ENCODE measurements around the gene SLC30A1.
A peak's percentile ranks its signal among the peaks of the same experiment; 100 is the strongest.
"Not testable (repeated sequence)": the region's sequence is repeated elsewhere in the genome, so short reads cannot be mapped to it uniquely, and the experiment has no call there.

The SLC30A1 gene

GRCh38 chr1:211541720-211542477 is 37.1 kb downstream of the SLC30A1 start:
- no peak for DNase-seq (ENCODE audit: low spot score)

GRCh38 chr1:211541278-211541677 is 37.7 kb downstream of the SLC30A1 start:
- peaks cover 0 to 16% (median 0%) of the 10 kb centered on the region in 3 experiments for H3K27me3 ChIP-seq (ENCODE audit: control insufficient read depth in 3 of 3, insufficient read depth in 3 of 3, low read depth in 1 of 3, low read length in 3 of 3)
- peaks cover 4 to 13% of the 10 kb centered on the region in 2 donors for H3K4me1 ChIP-seq (ENCODE audit: control insufficient read depth in 2 of 2, insufficient read depth in 1 of 2, low read depth in 1 of 2, low read length in 2 of 2)
- WGBS, 2 donors (ENCODE audit: extremely low coverage in 2 of 2, insufficient read length in 2 of 2, insufficient replicate concordance in 1 of 2), result no CpG with 5 or more reads among the region's 2 CpGs
- no peak overlapping the region for H2BK12ac ChIP-seq (ENCODE audit: low read length)
- H2BK120ac ChIP-seq (ENCODE audit: low read depth, low read length), result no peak overlapping the region
- no peak overlapping the region for H3K9ac ChIP-seq (ENCODE audit: low read depth, low read length, poor library complexity)
- H3K27ac ChIP-seq (replicated peaks; ENCODE audit: low read length), result no peak overlapping the region
- H3K18ac ChIP-seq (ENCODE audit: low read length), result no peak overlapping the region
- H3K23ac ChIP-seq (ENCODE audit: low read depth, low read length, poor library complexity), result no peak overlapping the region
- H4K8ac ChIP-seq (ENCODE audit: low read depth, low read length), result no peak overlapping the region
- no peak overlapping the region for H3K4ac ChIP-seq (ENCODE audit: low read length)
- no peak overlapping the region for H2AK5ac ChIP-seq (ENCODE audit: low read depth, low read length)
- no peak overlapping the region for H3K14ac ChIP-seq (ENCODE audit: low read length)
- no peak overlapping the region for H3K4me2 ChIP-seq (ENCODE audit: insufficient read depth, low read length, poor library complexity, severe bottlenecking)
- no peak overlapping the region for H2AFZ ChIP-seq (ENCODE audit: low read length)
- DNase-seq (ENCODE audit: low spot score), result no peak
- H4K91ac ChIP-seq (ENCODE audit: low read depth, low read length, poor library complexity), result no peak overlapping the region
- no peak overlapping the region for H2BK5ac ChIP-seq (ENCODE audit: low read length)
- no peak overlapping the region for H3K4me3 ChIP-seq (ENCODE audit: low read length in 2 of 2)
- H3K79me1 ChIP-seq (ENCODE audit: low read depth, low read length), result no peaks in the 10 kb centered on the region
- no peak overlapping the region for H2BK15ac ChIP-seq (ENCODE audit: low read length)
- H3K36me3 ChIP-seq (replicated peaks in 1 of 2; ENCODE audit: control insufficient read depth in 2 of 2, insufficient read depth in 2 of 2, low read length in 2 of 2), result no peaks in the 10 kb centered on the region
- peaks cover 0 to 5% of the 10 kb centered on the region in 2 donors for H3K9me3 ChIP-seq (replicated peaks in 1 of 2; ENCODE audit: control insufficient read depth in 2 of 2, insufficient read depth in 1 of 2, low read depth in 1 of 2, low read length in 2 of 2)

More at GRCh38 chr1:211541720-211542477, 37.1 kb downstream of the SLC30A1 start:
- H3K9ac ChIP-seq (ENCODE audit: low read depth, low read length, poor library complexity), result no peak overlapping the region
- no peak overlapping the region for H2AFZ ChIP-seq (ENCODE audit: low read length)
- H3K4me3 ChIP-seq (ENCODE audit: low read length in 2 of 2), result no peak overlapping the region
- peaks cover 4 to 13% of the 10 kb centered on the region in 2 donors for H3K4me1 ChIP-seq (ENCODE audit: control insufficient read depth in 2 of 2, insufficient read depth in 1 of 2, low read depth in 1 of 2, low read length in 2 of 2)
- H3K79me1 ChIP-seq (ENCODE audit: low read depth, low read length), result no peaks in the 10 kb centered on the region
- H2BK12ac ChIP-seq (ENCODE audit: low read length), result no peak overlapping the region
- no CpG with 5 or more reads among the region's 7 CpGs for WGBS, 2 donors (ENCODE audit: extremely low coverage in 2 of 2, insufficient read length in 2 of 2, insufficient replicate concordance in 1 of 2)
- no peak overlapping the region for H4K8ac ChIP-seq (ENCODE audit: low read depth, low read length)
- H3K23ac ChIP-seq (ENCODE audit: low read depth, low read length, poor library complexity), result no peak overlapping the region
- H4K91ac ChIP-seq (ENCODE audit: low read depth, low read length, poor library complexity), result no peak overlapping the region
- H3K14ac ChIP-seq (ENCODE audit: low read length), result no peak overlapping the region
- peaks cover 0 to 5% of the 10 kb centered on the region in 2 donors for H3K9me3 ChIP-seq (replicated peaks in 1 of 2; ENCODE audit: control insufficient read depth in 2 of 2, insufficient read depth in 1 of 2, low read depth in 1 of 2, low read length in 2 of 2)
- H2BK120ac ChIP-seq (ENCODE audit: low read depth, low read length), result no peak overlapping the region
- peaks cover 0 to 19% (median 0%) of the 10 kb centered on the region in 3 experiments for H3K27me3 ChIP-seq (ENCODE audit: control insufficient read depth in 3 of 3, insufficient read depth in 3 of 3, low read depth in 1 of 3, low read length in 3 of 3)
- no peak overlapping the region for H3K4ac ChIP-seq (ENCODE audit: low read length)
- H3K4me2 ChIP-seq (ENCODE audit: insufficient read depth, low read length, poor library complexity, severe bottlenecking), result no peak overlapping the region
- H3K27ac ChIP-seq (replicated peaks; ENCODE audit: low read length), result no peak overlapping the region
- no peak overlapping the region for H3K18ac ChIP-seq (ENCODE audit: low read length)
- peak overlapping the region; percentile 78 for H2BK15ac ChIP-seq (ENCODE audit: low read length)
- no peak overlapping the region for H2AK5ac ChIP-seq (ENCODE audit: low read depth, low read length)
- peak overlapping the region; percentile 55 for H2BK5ac ChIP-seq (ENCODE audit: low read length)
- H3K36me3 ChIP-seq (replicated peaks in 1 of 2; ENCODE audit: control insufficient read depth in 2 of 2, insufficient read depth in 2 of 2, low read length in 2 of 2), result no peaks in the 10 kb centered on the region

- peaks cover 4 to 13% of the 10 kb centered on the region in 2 donors for H3K4me1 ChIP-seq (ENCODE audit: control insufficient read depth in 2 of 2, insufficient read depth in 1 of 2, low read depth in 1 of 2, low read length in 2 of 2)
- not testable (repeated sequence) for H3K27ac ChIP-seq (replicated peaks; ENCODE audit: low read length); DNase-seq (ENCODE audit: low spot score); H4K8ac ChIP-seq (ENCODE audit: low read depth, low read length); H3K36me3 ChIP-seq (replicated peaks in 1 of 2; ENCODE audit: control insufficient read depth in 2 of 2, insufficient read depth in 2 of 2, low read length in 2 of 2); H2AK5ac ChIP-seq (ENCODE audit: low read depth, low read length); H3K4ac ChIP-seq (ENCODE audit: low read length); H3K4me3 ChIP-seq (ENCODE audit: low read length in 2 of 2); H3K4me2 ChIP-seq (ENCODE audit: insufficient read depth, low read length, poor library complexity, severe bottlenecking); H4K91ac ChIP-seq (ENCODE audit: low read depth, low read length, poor library complexity); H2BK120ac ChIP-seq (ENCODE audit: low read depth, low read length); H2BK5ac ChIP-seq (ENCODE audit: low read length); H3K9me3 ChIP-seq (replicated peaks in 1 of 2; ENCODE audit: control insufficient read depth in 2 of 2, insufficient read depth in 1 of 2, low read depth in 1 of 2, low read length in 2 of 2); H3K14ac ChIP-seq (ENCODE audit: low read length); H3K18ac ChIP-seq (ENCODE audit: low read length); H3K23ac ChIP-seq (ENCODE audit: low read depth, low read length, poor library complexity); H2BK15ac ChIP-seq (ENCODE audit: low read length); H3K79me1 ChIP-seq (ENCODE audit: low read depth, low read length); H2AFZ ChIP-seq (ENCODE audit: low read length); H3K9ac ChIP-seq (ENCODE audit: low read depth, low read length, poor library complexity); H2BK12ac ChIP-seq (ENCODE audit: low read length)
- no CpG with 5 or more reads among the region's 1 CpG for WGBS, 2 donors (ENCODE audit: extremely low coverage in 2 of 2, insufficient read length in 2 of 2, insufficient replicate concordance in 1 of 2)
- peaks cover 0 to 16% (median 0%) of the 10 kb centered on the region in 3 experiments for H3K27me3 ChIP-seq (ENCODE audit: control insufficient read depth in 3 of 3, insufficient read depth in 3 of 3, low read depth in 1 of 3, low read length in 3 of 3)
Observed at GRCh38 chr1:211540824-211541223, 38.1 kb downstream of the SLC30A1 start.

- Histone ChIP-seq H3K23ac (ENCODE audit: low read depth, low read length, poor library complexity) (peak overlapping the region; percentile 8), H3K27ac (replicated peaks; ENCODE audit: low read length) (no peak overlapping the region), H4K91ac (ENCODE audit: low read depth, low read length, poor library complexity) (no peak overlapping the region), H2AFZ (ENCODE audit: low read length) (peak overlapping the region; percentile 69), H3K27me3 (ENCODE audit: control insufficient read depth in 3 of 3, insufficient read depth in 3 of 3, low read depth in 1 of 3, low read length in 3 of 3) (peaks cover 0 to 4% (median 0%) of the 10 kb centered on the region in 3 experiments), H3K4me3 (ENCODE audit: low read length in 2 of 2) (no peak overlapping the region), H2AK5ac (ENCODE audit: low read depth, low read length) (peak overlapping the region; percentile 14), H3K4me1 (ENCODE audit: control insufficient read depth in 2 of 2, insufficient read depth in 1 of 2, low read depth in 1 of 2, low read length in 2 of 2) (peaks cover 4 to 13% of the 10 kb centered on the region in 2 donors), H2BK5ac (ENCODE audit: low read length) (no peak overlapping the region), H2BK15ac (ENCODE audit: low read length) (no peak overlapping the region), H3K36me3 (replicated peaks in 1 of 2; ENCODE audit: control insufficient read depth in 2 of 2, insufficient read depth in 2 of 2, low read length in 2 of 2) (no peaks in the 10 kb centered on the region), H2BK12ac (ENCODE audit: low read length) (peak overlapping the region; percentile 16), H2BK120ac (ENCODE audit: low read depth, low read length) (no peak overlapping the region), H3K4ac (ENCODE audit: low read length) (no peak overlapping the region), H3K14ac (ENCODE audit: low read length) (no peak overlapping the region), H3K4me2 (ENCODE audit: insufficient read depth, low read length, poor library complexity, severe bottlenecking) (no peak overlapping the region), H3K79me1 (ENCODE audit: low read depth, low read length) (no peaks in the 10 kb centered on the region), H3K18ac (ENCODE audit: low read length) (peak overlapping the region; percentile 31), H4K8ac (ENCODE audit: low read depth, low read length) (no peak overlapping the region), H3K9me3 (replicated peaks in 1 of 2; ENCODE audit: control insufficient read depth in 2 of 2, insufficient read depth in 1 of 2, low read depth in 1 of 2, low read length in 2 of 2) (peaks cover 0 to 5% of the 10 kb centered on the region in 2 donors), H3K9ac (ENCODE audit: low read depth, low read length, poor library complexity) (peak overlapping the region; percentile 56)
- no CpG with 5 or more reads among the region's 8 CpGs for WGBS, 2 donors (ENCODE audit: extremely low coverage in 2 of 2, insufficient read length in 2 of 2, insufficient replicate concordance in 1 of 2)
- no peak for DNase-seq (ENCODE audit: low spot score)
Observed at GRCh38 chr1:211538287-211538686, 40.7 kb downstream of the SLC30A1 start.

All from neuronal stem cell (in vitro differentiated cells).